T-helper 2 cell treated with Interferon-gamma antibody and Interleukin-4, amounts not matched to agents 5 μg/mL and 100 μg/mL, for 36 hours (primary cell): ENCODE data around the gene STAG2.
A peak's percentile ranks its signal among the peaks of the same experiment; 100 is the strongest.

ENCODE experiments used
- DNase-seq: peaks from one replicate; pipeline ENCODE4 v3.0.0; 2021; ENCODE audit warnings: low spot score
- H3K27ac Mint-ChIP-seq: one replicate; pipeline ENCODE4 v1.8.0; 2021; ENCODE audit warnings: mild to moderate bottlenecking, mixed read lengths
- H3K27me3 Mint-ChIP-seq: one replicate; pipeline ENCODE4 v1.8.0; 2021; ENCODE audit warnings: low read depth, mixed read lengths
- H3K36me3 Mint-ChIP-seq: one replicate; pipeline ENCODE4 v1.8.0; 2021; ENCODE audit warnings: low read depth, mixed read lengths
- H3K4me1 Mint-ChIP-seq: one replicate; pipeline ENCODE4 v1.8.0; 2021; ENCODE audit warnings: low read depth, mixed read lengths
- H3K4me3 Mint-ChIP-seq: one replicate; pipeline ENCODE4 v1.8.0; 2022; ENCODE audit warnings: mild to moderate bottlenecking, moderate library complexity, mixed read lengths
- H3K9me3 Mint-ChIP-seq: one replicate; pipeline ENCODE4 v1.8.0; 2021; ENCODE audit warnings: mixed read lengths

Gene STAG2

DNA sequence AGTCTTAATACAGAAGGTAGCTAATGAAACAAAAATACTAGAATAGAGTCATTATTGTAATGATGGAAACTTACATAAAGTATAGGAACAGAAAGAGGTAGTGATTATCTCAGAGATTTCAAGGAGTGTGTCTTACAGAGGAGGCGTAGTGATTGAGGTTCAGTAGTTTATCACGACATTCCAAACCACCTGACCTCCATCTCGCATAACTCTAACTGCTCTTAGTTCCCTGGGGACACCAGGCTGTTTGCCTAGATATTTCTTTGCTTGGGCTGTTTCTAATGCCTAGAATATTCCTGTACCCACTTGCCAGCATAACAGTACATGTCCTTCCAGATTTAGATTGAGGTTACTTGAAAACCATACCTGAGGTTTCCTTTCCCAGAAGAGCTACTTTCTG is 29.1 kb downstream of the STAG2 start:
- Mint-ChIP-seq H3K27ac (no peak overlapping the region), H3K4me1 (peaks cover 20% of the 10 kb centered on the region), H3K9me3 (no peaks in the 10 kb centered on the region), H3K36me3 (peaks cover 13% of the 10 kb centered on the region), H3K27me3 (no peaks in the 10 kb centered on the region), H3K4me3 (no peak overlapping the region)
- DNase-seq = no peak

DNA sequence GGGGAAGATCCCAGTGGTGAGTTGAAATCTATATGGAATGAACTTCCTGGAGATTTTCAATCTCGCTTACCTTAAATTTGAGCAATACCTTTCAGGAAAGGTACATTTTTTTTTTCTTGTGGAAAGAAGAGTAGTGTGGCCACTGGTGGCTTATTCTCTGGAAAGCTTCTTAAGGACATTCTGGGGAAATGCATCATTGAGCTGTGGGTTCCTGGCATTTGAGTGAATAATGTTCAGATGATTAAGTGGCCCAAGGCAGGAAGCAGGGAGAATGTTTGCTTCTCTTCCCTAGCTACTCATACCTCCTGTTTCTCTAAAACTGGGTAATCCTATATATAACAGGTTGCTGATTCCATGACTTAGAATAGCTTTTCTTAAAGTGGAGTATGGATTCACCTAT is 31.8 kb downstream of the STAG2 start:
- H3K4me3 Mint-ChIP-seq = no peak overlapping the region
- no peak overlapping the region for H3K27ac Mint-ChIP-seq
- no peaks in the 10 kb centered on the region for H3K27me3 Mint-ChIP-seq
- DNase-seq = no peak
- H3K36me3 Mint-ChIP-seq = peaks cover 12% of the 10 kb centered on the region
- H3K9me3 Mint-ChIP-seq = no peaks in the 10 kb centered on the region
- peaks cover 17% of the 10 kb centered on the region for H3K4me1 Mint-ChIP-seq

DNA sequence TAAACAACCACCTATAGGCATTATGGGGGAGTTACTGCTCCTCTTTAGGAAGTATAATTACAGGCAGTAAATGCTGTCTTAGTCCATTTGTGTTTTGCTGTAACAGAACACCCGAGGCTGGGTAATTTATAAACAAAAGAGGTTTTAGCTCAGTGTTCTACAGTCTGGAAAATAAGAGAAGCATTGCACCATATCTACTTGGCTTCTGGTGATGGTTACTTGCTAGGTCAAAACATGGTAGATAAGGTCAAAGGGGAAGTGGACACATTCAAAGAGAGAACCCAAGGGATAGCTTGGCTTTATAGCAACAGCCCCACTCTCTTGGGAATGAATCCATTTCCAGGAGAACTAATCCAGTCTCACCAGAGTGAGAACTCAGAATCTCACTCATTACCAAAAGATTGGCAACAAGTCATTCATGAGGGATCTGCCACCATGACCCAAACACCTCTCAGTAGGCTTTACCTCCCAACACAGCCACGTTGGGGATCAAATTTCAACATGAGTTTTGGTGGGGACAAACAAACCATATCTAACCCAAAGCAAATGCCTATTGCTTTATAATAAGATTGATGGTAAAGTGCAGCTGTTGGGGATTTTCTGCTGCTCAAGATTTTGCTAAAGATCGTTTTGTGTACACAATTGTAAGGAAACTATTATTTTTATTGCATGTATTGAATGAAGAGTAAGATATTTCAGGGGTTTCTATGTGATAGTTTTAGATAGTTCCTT is 32.6 kb downstream of the STAG2 start:
- H3K27me3 Mint-ChIP-seq = no peaks in the 10 kb centered on the region
- H3K27ac Mint-ChIP-seq = no peak overlapping the region
- H3K36me3 Mint-ChIP-seq = peaks cover 7% of the 10 kb centered on the region

DNA sequence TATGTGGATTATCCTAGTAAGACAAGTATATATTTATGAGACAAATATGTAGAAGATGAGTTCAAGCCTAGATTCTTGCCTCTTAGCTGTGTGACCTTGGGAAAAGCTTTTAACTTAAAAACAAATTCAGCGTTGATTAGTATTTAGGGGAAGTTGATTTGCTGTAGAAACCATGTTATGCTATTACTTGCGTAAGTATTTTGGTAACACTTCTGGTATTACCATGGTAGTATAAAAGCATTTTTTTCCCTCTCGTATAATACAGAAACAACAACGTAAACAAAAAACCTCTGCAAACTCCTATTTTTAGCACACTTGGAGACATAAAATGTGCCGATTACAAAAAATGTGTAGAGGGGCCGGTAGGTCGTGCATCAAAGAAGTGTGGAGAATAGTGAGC is 33.2 kb downstream of the STAG2 start:
- Mint-ChIP-seq H3K27me3 (no peaks in the 10 kb centered on the region), H3K4me3 (no peak overlapping the region), H3K36me3 (peaks cover 7% of the 10 kb centered on the region), H3K9me3 (no peaks in the 10 kb centered on the region), H3K27ac (no peak overlapping the region), H3K4me1 (peaks cover 14% of the 10 kb centered on the region)
- DNase-seq = no peak

More for the DNA sequence above, 32.6 kb downstream of the STAG2 start:
- peaks cover 12% of the 10 kb centered on the region for H3K4me1 Mint-ChIP-seq
- no peak for DNase-seq
- H3K4me3 Mint-ChIP-seq = no peak overlapping the region
- H3K9me3 Mint-ChIP-seq = no peaks in the 10 kb centered on the region

DNA sequence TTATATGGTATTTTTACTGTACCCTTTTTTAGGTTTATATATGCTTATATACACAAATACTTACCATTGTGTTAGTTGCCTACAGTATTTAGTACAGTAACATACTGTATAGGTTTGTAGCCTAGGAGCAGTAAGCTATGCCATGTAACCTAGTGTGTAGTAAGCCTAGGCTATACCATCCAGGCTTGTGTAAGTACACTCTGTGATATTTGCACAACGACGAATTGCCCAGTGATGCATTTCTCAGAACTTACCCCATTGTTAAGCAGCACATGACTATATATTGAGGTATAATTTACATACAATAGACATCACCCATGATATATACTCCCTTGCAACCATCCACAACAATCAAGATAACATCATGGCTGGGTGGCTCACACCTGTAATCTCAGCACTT is 40.1 kb downstream of the STAG2 start:
- peaks cover 13% of the 10 kb centered on the region for H3K4me1 Mint-ChIP-seq
- no peak overlapping the region for H3K27ac Mint-ChIP-seq
- H3K36me3 Mint-ChIP-seq = peaks cover 5% of the 10 kb centered on the region
- no peak overlapping the region for H3K4me3 Mint-ChIP-seq
- no peak for DNase-seq
- H3K9me3 Mint-ChIP-seq = no peaks in the 10 kb centered on the region
- H3K27me3 Mint-ChIP-seq = no peaks in the 10 kb centered on the region

DNA sequence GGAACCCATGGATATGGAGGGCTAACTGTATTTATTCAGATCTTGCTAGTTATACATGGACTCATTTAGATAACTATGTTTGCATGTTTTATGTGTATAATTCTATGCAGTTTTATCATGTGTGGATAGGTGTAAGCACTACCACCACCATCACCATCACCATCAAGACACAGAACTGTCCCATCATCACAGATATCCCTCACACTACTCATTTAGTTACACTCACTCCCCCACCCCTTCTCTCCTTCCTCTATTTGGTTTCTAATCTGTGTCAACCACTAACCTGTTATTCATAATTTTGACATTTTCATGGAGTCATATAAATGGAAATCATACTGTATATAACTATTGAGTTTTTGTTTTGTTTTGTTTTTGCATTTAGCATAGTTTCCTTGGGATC is 43.7 kb downstream of the STAG2 start:
- H3K4me1 Mint-ChIP-seq = peaks cover 21% of the 10 kb centered on the region
- peaks cover 11% of the 10 kb centered on the region for H3K36me3 Mint-ChIP-seq
- no peak for DNase-seq
- H3K9me3 Mint-ChIP-seq = no peaks in the 10 kb centered on the region
- no peak overlapping the region for H3K27ac Mint-ChIP-seq
- no peak overlapping the region for H3K4me3 Mint-ChIP-seq
- no peaks in the 10 kb centered on the region for H3K27me3 Mint-ChIP-seq

DNA sequence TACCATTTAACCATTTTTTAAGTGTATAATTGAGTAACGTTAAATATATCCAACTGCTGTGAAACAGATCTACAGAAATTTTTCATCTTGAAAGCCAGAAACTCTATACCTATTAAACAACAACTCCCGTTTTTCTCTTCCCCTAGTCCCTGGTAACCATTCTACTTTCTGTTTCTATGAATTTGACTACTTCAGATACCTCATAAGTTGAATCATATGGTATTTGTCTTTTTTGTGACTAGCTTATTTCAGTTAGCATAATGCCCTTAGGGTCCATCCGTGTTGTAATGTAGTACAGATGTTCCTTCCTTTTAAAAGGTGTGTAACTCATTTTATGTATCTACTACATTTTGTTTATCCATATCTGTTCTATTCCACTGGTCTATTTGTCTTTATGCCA is 48.7 kb downstream of the STAG2 start:
- Mint-ChIP-seq H3K4me1 (peaks cover 25% of the 10 kb centered on the region), H3K9me3 (no peaks in the 10 kb centered on the region), H3K36me3 (peaks cover 11% of the 10 kb centered on the region), H3K27ac (peak overlapping the region; percentile 46), H3K4me3 (no peak overlapping the region), H3K27me3 (no peaks in the 10 kb centered on the region)
- no peak for DNase-seq

DNA sequence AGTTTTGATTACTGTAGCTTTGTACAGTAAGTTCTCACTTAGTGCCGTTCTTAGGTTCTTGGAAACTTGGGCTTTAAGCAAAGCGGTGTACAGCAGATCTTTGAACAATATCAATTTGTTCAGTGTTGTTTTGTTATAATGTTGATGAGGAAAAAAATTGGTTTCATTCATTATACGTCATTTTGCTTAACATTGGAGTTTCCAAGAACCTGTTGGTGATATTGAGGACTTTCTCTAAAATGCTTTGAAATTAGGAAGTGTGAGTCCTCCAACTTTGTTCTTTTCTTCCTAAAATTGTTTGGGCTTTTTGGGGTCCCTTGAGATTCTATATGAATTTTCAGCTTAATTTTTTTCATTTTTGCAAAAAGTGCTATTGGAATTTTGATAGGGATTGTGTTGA is 49.1 kb downstream of the STAG2 start:
- peaks cover 22% of the 10 kb centered on the region for H3K4me1 Mint-ChIP-seq
- H3K27ac Mint-ChIP-seq = no peak overlapping the region
- DNase-seq = no peak
- H3K4me3 Mint-ChIP-seq = no peak overlapping the region
- H3K27me3 Mint-ChIP-seq = no peaks in the 10 kb centered on the region
- H3K36me3 Mint-ChIP-seq = peaks cover 8% of the 10 kb centered on the region
- H3K9me3 Mint-ChIP-seq = no peaks in the 10 kb centered on the region

DNA sequence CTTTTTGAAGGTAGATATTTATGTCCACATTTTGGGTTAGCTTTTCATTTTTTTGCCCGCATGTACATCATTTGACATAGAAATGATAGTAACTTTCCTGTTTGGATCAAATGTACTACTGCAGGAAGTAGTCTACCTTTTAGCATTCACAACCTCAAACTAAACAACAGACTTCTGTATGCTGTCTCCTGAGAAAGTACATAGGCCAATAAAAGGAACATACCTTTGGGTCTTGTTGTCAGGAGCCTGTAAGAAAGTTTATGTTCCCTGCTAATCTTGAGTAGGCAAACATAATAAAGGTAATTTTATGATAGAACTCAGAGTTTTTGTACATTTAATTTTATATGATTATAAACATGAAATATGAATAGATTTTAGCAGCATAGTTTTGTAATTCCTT is 54.2 kb downstream of the STAG2 start:
- Mint-ChIP-seq H3K4me3 (no peak overlapping the region), H3K36me3 (peaks cover 1% of the 10 kb centered on the region), H3K27ac (no peak overlapping the region), H3K9me3 (no peaks in the 10 kb centered on the region), H3K27me3 (no peaks in the 10 kb centered on the region), H3K4me1 (peaks cover 5% of the 10 kb centered on the region)
- no peak for DNase-seq

DNA sequence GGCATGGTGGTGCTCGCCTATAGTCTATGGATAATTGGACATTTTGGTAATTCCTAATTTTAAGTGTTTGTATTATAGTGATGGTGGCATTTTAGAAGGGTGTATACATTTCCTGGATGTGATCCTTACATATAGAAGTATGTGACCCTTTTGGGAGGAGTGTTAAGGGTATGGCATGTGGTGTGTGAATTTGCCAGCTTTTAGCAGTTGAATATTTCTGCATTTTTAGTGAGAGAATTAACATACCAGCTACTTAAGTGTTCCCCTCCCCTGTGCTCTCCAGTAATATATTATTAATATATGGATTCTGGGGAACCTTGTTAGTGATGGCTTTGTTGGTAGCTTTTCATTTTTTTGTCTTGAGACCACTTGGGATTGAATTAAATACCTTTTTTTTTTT is 55.3 kb downstream of the STAG2 start:
- H3K4me3 Mint-ChIP-seq = no peak overlapping the region
- peaks cover 1% of the 10 kb centered on the region for H3K36me3 Mint-ChIP-seq
- peaks cover 5% of the 10 kb centered on the region for H3K4me1 Mint-ChIP-seq
- no peak for DNase-seq
- no peak overlapping the region for H3K27ac Mint-ChIP-seq
- no peaks in the 10 kb centered on the region for H3K27me3 Mint-ChIP-seq
- H3K9me3 Mint-ChIP-seq = no peaks in the 10 kb centered on the region

DNA sequence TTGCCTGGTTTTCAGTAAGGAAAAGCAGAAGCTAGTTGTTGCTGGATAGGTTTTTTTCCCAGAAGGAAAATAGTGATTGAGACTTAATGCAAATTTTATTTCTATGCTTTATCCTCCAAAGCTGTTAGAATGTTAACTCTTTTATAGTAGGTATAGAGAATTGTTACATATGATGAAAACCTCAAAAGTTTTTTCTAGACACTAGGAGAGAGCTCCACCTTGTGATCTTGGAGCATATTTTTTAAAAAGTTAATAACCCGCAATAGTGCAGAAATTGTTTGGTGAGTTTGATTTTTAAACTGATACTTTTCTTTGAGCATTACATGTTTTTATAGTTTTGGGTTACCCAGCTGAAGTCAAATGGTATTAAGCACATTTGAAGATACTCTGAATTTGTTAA is 56.5 kb downstream of the STAG2 start:
- DNase-seq = no peak
- no peak overlapping the region for H3K4me3 Mint-ChIP-seq
- H3K9me3 Mint-ChIP-seq = no peaks in the 10 kb centered on the region
- H3K4me1 Mint-ChIP-seq = peaks cover 5% of the 10 kb centered on the region
- H3K27me3 Mint-ChIP-seq = no peaks in the 10 kb centered on the region
- H3K36me3 Mint-ChIP-seq = peaks cover 2% of the 10 kb centered on the region
- no peak overlapping the region for H3K27ac Mint-ChIP-seq

DNA sequence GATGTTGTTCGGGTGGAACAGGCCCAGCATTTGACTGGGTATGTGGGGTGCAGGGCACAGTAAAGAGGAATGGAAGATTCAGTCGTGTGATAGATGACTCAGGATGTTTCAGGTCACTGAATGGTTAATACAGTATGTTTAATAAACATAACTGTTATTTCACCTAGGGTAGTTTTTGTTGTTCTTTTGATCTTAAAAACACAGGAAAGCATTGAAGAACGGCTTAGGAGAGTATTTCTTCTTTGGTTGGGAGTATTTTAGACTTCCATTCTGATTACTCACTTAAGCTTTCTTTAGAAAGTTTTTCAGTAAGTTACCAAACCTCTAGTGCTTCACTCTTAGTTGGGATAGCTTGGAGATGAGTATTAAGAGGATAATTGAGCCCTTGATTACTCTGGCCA is 62.3 kb downstream of the STAG2 start:
- Mint-ChIP-seq H3K36me3 (peaks cover 10% of the 10 kb centered on the region), H3K27me3 (no peaks in the 10 kb centered on the region), H3K4me3 (no peak overlapping the region), H3K9me3 (no peaks in the 10 kb centered on the region), H3K27ac (peak overlapping the region; percentile 69), H3K4me1 (peaks cover 4% of the 10 kb centered on the region)
- no peak for DNase-seq

DNA sequence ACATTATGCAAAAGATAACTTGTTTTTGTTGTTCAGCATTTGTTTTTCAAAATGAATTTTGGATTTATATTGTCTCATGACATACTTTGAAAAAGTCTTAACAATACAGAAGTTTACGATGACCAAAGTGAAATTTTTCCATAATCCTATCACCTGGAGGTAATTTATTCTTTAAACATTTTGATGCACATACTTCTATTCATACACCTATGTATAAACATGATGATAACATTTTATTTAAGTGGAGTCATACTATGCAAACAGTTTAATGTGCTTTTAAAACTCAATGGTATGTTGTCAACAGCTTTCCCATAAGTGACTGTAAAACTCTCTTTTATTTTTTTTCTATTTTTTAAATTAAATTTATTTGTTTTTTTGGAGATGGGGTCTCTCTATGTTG is 65.0 kb downstream of the STAG2 start:
- Mint-ChIP-seq H3K27ac (no peak overlapping the region), H3K9me3 (no peaks in the 10 kb centered on the region), H3K36me3 (peaks cover 10% of the 10 kb centered on the region), H3K27me3 (no peaks in the 10 kb centered on the region), H3K4me1 (peaks cover 4% of the 10 kb centered on the region), H3K4me3 (no peak overlapping the region)
- DNase-seq = no peak

DNA sequence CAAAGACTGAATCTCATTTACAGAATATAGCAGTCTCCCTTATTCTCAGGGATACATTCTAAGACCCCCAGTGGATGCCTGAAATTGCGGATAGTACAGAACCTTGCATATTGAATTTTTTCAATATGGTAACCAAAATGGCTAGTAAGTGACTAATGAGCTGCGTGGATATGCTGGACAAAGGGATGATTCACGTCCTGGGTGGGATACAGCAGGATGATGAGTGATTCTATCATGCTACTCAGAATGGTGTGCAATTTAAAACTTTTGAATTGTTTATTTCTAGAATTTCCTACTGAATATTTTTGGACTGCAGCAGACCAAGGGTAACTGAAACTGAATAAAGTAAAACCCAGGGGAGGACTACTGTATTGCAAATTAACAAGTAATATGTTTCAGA is 66.7 kb downstream of the STAG2 start:
- Mint-ChIP-seq H3K36me3 (peaks cover 8% of the 10 kb centered on the region), H3K27me3 (no peaks in the 10 kb centered on the region), H3K4me1 (peaks cover 3% of the 10 kb centered on the region), H3K9me3 (no peaks in the 10 kb centered on the region), H3K27ac (no peak overlapping the region), H3K4me3 (no peak overlapping the region)
- no peak for DNase-seq

DNA sequence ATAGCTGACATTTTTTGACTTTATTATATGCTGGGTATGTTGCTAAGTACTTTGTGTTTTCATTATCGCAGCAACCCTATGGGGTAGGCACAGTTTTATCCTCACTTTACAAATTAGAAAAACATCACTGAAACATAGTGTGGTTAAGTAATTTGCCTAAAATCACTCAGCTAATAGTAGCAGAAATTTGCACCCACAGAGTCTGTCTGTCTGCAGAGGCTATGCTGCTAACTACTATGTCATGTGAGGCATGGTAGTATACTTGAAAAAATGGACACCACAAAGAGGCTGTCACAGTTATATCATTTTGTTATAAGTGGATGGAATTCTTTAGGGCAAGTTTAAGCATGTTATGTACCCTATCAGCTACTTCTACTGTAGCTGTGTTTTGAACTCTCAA is 69.0 kb downstream of the STAG2 start:
- H3K9me3 Mint-ChIP-seq = no peaks in the 10 kb centered on the region
- H3K4me1 Mint-ChIP-seq = peaks cover 1% of the 10 kb centered on the region
- no peak overlapping the region for H3K4me3 Mint-ChIP-seq
- H3K27me3 Mint-ChIP-seq = no peaks in the 10 kb centered on the region
- H3K27ac Mint-ChIP-seq = no peak overlapping the region
- peaks cover 11% of the 10 kb centered on the region for H3K36me3 Mint-ChIP-seq
- DNase-seq = no peak
